SH-SY5Y (cell line): ENCODE data around the gene ADM.

Experiments
- GATA2 ChIP-seq: IDR thresholded peaks from 2 replicates; pipeline ENCODE4 v1.6.1; 2011; ENCODE audit warnings: mild to moderate bottlenecking, low read depth, low read length
- GATA3 ChIP-seq: IDR thresholded peaks from 2 replicates; pipeline ENCODE4 v1.6.1; 2011; ENCODE audit warnings: low read depth, mild to moderate bottlenecking, low read length, moderate library complexity

- TF ChIP-seq GATA3 (no peak), GATA2 (no peak)
These were observed at the start of gene ADM for GRCh38 chr11:10304495-10305261.
